ENCODE measurements around the gene CDC25B. TPM values are rescaled to one million over a fixed set of nuclear protein-coding genes. Genes with fewer than 3 reads are reported as not detected.

The CDC25B gene
- total RNA-seq, 1 experiment from 2014 or later: 66.7 TPM

- H3K9me3 ChIP-seq: no peaks in the 10 kb centered on the region
- no peaks in the 10 kb centered on the region for H3K4me1 Mint-ChIP-seq (ENCODE audit: low read depth, unreplicated experiment)
- H3K27me3 ChIP-seq (replicated peaks; ENCODE audit: control insufficient read depth, insufficient read depth, low read length): no peaks in the 10 kb centered on the region
- H3K4me3 Mint-ChIP-seq (ENCODE audit: unreplicated experiment): peak overlapping the region; percentile 63
- H3K4me1 ChIP-seq: no peaks in the 10 kb centered on the region; the same call in 1 of the 2 replicates
- no peak overlapping the region for H3K27ac Mint-ChIP-seq (ENCODE audit: unreplicated experiment)
- DNase-seq: no peak
- BruUV-seq (replicated peaks): no TSS peak
- no peaks in the 10 kb centered on the region for H3K9me3 Mint-ChIP-seq (ENCODE audit: unreplicated experiment)
- peaks cover 7% of the 10 kb centered on the region for H3K36me3 Mint-ChIP-seq (ENCODE audit: insufficient read depth, unreplicated experiment)
- ChIA-PET CTCF (interaction anchor here (3.3 kb wide), 1 partner anchor 9 kb away, joined by 49 read pairs; the partner anchor contains the start of gene ADISSP), POLR2A (no interaction called here)
- H3K27me3 Mint-ChIP-seq (ENCODE audit: insufficient read depth, unreplicated experiment): peaks cover 3% of the 10 kb centered on the region
- TF ChIP-seq CTCF (IDR thresholded peaks at IDR 0.05; ENCODE audit: insufficient read depth in 1 of 2, low read depth in 1 of 2, low read length in 1 of 2, severe bottlenecking in 1 of 2, unreplicated experiment in 1 of 2): no peak
- intact Hi-C loops (cut with micrococcal nuclease; ENCODE audit: unreplicated experiment): no loop called here
- H3K36me3 ChIP-seq (ENCODE audit: control insufficient read depth, insufficient read depth, low read length): no peaks in the 10 kb centered on the region
- H3K4me3 ChIP-seq (ENCODE audit: low read depth, low read length): peak overlapping the region; percentile 41
Observed at GRCh38 chr20:3777381-3777715, 18.8 kb upstream of the CDC25B start.

- Histone ChIP-seq H3K9me3 (no peaks in the 10 kb centered on the region), H3K27me3 (replicated peaks; ENCODE audit: control insufficient read depth, insufficient read depth, low read length) (no peaks in the 10 kb centered on the region), H3K36me3 (ENCODE audit: control insufficient read depth, insufficient read depth, low read length) (no peaks in the 10 kb centered on the region), H3K4me3 (ENCODE audit: low read depth, low read length) (peak overlapping the region; percentile 41), H3K4me1 (no peaks in the 10 kb centered on the region; the same call in 1 of the 2 replicates)
- no TSS peak for BruUV-seq (replicated peaks)
- ChIA-PET CTCF (interaction anchor here (0.7 to 3.3 kb wide), 6 partner anchors 10 to 67 kb away, joined by 3 to 49 read pairs (median 5); partner anchors contain the start of gene ADISSP), POLR2A (interaction anchor here (0.6 kb wide), 1 partner anchor 18 kb away, joined by 3 read pairs; the partner anchor contains the start of gene CDC25B)
- Mint-ChIP-seq H3K4me3 (ENCODE audit: unreplicated experiment) (peak overlapping the region; percentile 63), H3K27ac (ENCODE audit: unreplicated experiment) (no peak overlapping the region), H3K4me1 (ENCODE audit: low read depth, unreplicated experiment) (no peaks in the 10 kb centered on the region), H3K9me3 (ENCODE audit: unreplicated experiment) (no peaks in the 10 kb centered on the region), H3K27me3 (ENCODE audit: insufficient read depth, unreplicated experiment) (peaks cover 3% of the 10 kb centered on the region), H3K36me3 (ENCODE audit: insufficient read depth, unreplicated experiment) (peaks cover 7% of the 10 kb centered on the region)
- peak; percentile 70 to 76 for DNase-seq
- intact Hi-C loops (cut with micrococcal nuclease; ENCODE audit: unreplicated experiment): no loop called here
- peak; percentile 11 to 28 for TF ChIP-seq CTCF (IDR thresholded peaks at IDR 0.05; ENCODE audit: insufficient read depth in 1 of 2, low read depth in 1 of 2, low read length in 1 of 2, severe bottlenecking in 1 of 2, unreplicated experiment in 1 of 2)
Observed at GRCh38 chr20:3777716-3778629, 18.1 kb upstream of the CDC25B start.

GRCh38 chr20:3778976-3779375, 17.1 kb upstream of the CDC25B start:
- Histone ChIP-seq H3K27me3 (replicated peaks; ENCODE audit: control insufficient read depth, insufficient read depth, low read length) (no peaks in the 10 kb centered on the region), H3K36me3 (ENCODE audit: control insufficient read depth, insufficient read depth, low read length) (no peaks in the 10 kb centered on the region), H3K4me1 (peaks cover 7% of the 10 kb centered on the region), H3K9me3 (no peaks in the 10 kb centered on the region), H3K4me3 (ENCODE audit: low read depth, low read length) (no peak overlapping the region)
- BruUV-seq (replicated peaks): no TSS peak
- POLR2A ChIA-PET: no interaction called here
- peaks cover 3% of the 10 kb centered on the region for H3K27me3 Mint-ChIP-seq (ENCODE audit: insufficient read depth, unreplicated experiment)
- intact Hi-C loops (cut with micrococcal nuclease; ENCODE audit: unreplicated experiment): no loop called here
- no peak for TF ChIP-seq CTCF (IDR thresholded peaks at IDR 0.05; ENCODE audit: insufficient read depth in 1 of 2, low read depth in 1 of 2, low read length in 1 of 2, severe bottlenecking in 1 of 2, unreplicated experiment in 1 of 2)
- H3K4me1 Mint-ChIP-seq (ENCODE audit: low read depth, unreplicated experiment): no peaks in the 10 kb centered on the region
- H3K4me3 Mint-ChIP-seq (ENCODE audit: unreplicated experiment): no peak overlapping the region
- H3K27ac Mint-ChIP-seq (ENCODE audit: unreplicated experiment): no peak overlapping the region
- CTCF ChIA-PET: interaction anchor here (1.1 to 3.3 kb wide), 3 partner anchors 11 to 62 kb away, joined by 3 to 49 read pairs (median 6); partner anchors contain the start of gene ADISSP
- peaks cover 7% of the 10 kb centered on the region for H3K36me3 Mint-ChIP-seq (ENCODE audit: insufficient read depth, unreplicated experiment)
- H3K9me3 Mint-ChIP-seq (ENCODE audit: unreplicated experiment): no peaks in the 10 kb centered on the region
- no peak for DNase-seq

All from Caco-2 (cell line).